T-helper 1 cell treated with Interleukin-12 subunit alpha and Interleukin-12 subunit beta and Interleukin-4 antibody, amounts not matched to agents 30 ng/mL and 1 ng/mL, for 36 hours (primary cell): ENCODE measurements around the gene SLAMF6. TPM values are rescaled to one million over a fixed set of nuclear protein-coding genes. Genes with fewer than 3 reads are reported as not detected.
"Not testable (repeated sequence)": the region's sequence is repeated elsewhere in the genome, so short reads cannot be mapped to it uniquely, and the experiment has no call there.

Experiments
- intact Hi-C: fragments of 100-400 bp; cut with micrococcal nuclease; formaldehyde crosslinking; loops from one replicate; pipeline ENCODE4 v1.15.1; 2024
- total RNA-seq: library from RNA; stranded (reverse); gene quantifications from 2 replicates; pipeline ENCODE4 v1.2.3, GENCODE V29; 2022

SLAMF6 gene
- total RNA-seq, 1 donor from 2014 or later, result 35.2 TPM

DNA sequence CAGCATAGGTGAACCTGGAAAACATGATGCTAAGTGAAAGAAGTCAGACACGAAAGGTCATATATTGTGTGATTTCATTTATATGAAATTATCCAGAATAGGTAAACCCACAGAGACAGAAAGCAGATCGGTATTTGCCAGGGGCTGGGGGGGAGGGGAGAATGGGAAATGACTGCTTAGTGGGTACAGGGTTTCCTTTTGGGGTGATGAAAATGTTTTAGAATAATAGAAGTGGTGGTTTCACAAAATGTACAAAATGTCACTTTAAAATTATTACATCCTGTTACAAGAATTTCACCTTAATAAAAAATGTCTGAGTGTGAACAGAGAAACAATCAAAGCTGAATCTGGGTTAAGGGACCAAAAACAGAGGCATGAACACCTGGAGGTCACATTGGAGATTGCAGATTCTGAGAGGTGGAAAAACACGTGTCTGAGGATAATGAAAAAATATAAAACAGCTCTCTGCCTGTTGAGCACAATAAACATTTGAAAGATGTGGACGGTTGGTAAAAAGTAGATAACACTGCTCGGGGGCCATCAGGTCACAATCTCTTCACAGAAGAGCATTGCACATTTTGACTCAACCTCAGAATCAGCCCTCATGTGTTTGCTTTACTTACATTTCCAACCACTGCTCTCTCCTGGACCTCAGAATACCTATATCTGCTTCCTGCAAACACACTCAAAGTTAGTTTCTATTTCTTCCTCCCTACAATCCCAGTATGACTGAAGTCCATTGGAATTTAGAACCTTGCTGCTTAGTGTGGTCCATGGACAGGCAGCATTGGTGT is 3.2 kb downstream of the SLAMF6 start:
- intact Hi-C loops, result loop anchor here (1.0 to 5.0 kb wide), 6 partner anchors 33 to 258 kb away; partner anchors contain the start of genes COPA, DCAF8 and NCSTN

DNA sequence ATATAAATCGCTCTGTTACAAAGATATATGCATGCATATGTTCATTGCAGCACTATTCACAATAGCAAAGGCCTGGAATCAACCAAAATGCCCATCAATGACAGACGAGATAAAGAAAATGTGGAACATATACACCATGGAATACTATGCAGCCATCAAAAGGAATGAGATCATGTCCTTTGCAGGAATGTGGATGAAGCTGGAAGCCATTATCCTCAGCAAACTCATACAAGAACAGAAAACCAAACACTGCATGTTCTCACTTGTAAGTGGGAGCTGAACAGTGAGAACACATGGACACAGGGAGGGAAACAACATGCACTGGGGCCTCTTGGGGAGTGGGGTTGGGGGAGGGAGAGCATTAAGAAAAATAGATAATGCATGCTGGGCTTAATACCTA is 5.5 kb downstream of the SLAMF6 start:
- intact Hi-C loops, result not testable (repeated sequence)

DNA sequence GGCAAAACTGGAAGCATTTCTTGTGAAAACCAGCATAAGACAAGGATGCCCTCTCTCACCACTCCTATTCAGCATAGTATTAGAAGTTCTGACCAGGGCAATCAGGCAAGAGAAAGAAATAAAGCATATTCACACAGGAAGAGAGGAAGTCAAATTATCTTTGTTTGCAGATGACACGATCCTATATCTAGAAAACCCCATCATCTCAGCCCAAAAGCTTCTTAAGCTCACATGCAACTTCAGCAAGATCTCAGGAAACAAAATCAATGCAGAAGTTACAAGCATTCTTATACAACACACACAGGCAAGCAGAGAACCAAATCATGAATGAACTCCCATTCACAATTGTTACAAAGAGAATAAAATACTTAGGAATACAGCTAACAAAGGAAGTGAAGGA is 7.1 kb downstream of the SLAMF6 start:
- intact Hi-C loops, result not testable (repeated sequence)

DNA sequence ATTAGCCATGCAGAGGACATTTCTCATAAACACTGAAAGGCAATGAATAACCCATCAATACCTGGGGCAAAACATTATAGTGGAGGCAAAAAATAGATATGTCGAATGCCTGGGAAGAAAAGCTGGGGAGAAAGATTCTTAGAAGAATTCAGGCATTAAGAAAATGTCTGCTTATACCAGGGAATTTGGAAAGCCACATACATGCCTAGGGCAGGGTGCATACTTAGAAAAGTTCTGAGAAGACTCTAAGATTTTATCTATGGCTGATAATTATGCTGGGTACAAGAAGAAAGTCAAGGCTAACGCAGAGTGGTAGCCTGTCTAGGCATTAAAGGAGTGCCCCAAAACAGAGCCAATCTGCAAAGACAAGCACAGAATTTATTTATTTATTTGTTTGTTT is 18.4 kb downstream of the SLAMF6 start:
- intact Hi-C loops, result no loop called here

DNA sequence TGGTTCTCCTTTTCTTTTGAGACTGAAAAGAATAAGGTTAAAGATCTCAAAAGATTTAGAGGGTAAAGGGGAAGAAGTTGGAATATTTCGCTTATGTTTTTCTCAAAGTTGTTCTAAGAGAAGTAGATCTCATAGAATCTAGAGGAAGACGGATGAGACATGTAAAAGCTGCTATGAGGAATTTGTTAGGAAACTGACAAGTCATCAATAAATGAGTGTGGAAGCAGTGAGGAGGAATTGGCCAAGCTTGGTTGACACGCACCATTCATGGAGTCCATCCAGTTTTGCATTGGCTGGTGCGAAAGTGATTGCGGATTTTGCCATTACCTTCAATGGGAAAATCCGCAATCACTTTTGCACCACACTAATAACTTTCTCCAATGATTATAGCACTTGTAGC is 20.0 kb downstream of the SLAMF6 start:
- intact Hi-C loops, result no loop called here

DNA sequence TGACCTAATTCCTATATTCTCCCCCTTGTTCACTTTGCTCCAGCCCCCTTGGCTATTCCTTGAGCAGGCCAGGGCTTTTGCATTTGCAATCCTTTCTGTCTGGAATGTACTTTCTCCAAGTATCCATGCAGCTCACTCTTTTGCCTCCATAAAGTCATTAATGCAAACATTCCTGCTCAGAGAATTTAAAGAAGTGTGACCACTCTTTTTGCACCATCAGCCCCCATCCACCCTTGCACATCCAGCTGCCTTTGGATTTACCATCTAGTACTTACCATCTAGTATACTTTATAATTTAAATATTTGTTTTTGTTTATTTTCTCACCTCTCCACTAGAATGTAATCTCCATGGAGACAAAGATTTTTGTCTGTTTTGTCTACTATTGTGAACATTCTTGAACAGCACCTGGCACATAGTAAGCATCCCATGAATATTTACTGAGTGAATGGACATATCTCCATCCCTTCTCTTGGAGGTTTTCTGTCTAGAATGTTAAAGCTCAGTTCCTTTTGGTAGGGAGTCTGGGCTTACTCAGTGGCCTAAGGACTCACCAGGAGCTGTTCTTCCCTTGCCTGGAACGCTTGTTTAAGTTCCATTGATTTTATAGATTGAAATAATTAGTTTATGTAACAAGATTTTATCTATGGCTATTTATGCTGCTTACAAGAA is 22.6 kb downstream of the SLAMF6 start:
- intact Hi-C loops, result no loop called here

DNA sequence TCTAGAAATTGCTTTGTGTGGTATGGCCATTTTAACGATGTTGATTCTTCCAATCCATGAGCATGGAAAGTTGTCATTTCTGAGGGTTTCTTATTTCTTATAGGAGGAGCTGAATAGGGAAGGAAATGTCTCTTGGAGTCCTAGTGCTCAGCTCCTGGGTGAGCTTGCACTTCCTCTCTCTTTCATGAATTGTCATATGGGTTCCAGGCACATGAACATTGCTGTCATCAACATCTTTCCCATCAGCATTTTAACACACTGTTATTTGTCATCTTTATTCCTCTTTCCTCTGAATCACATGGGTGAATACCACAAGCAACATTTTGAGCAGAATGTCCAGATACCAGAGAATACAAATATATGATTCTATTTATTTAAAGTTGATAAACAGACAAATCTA is 23.4 kb downstream of the SLAMF6 start:
- intact Hi-C loops, result no loop called here

DNA sequence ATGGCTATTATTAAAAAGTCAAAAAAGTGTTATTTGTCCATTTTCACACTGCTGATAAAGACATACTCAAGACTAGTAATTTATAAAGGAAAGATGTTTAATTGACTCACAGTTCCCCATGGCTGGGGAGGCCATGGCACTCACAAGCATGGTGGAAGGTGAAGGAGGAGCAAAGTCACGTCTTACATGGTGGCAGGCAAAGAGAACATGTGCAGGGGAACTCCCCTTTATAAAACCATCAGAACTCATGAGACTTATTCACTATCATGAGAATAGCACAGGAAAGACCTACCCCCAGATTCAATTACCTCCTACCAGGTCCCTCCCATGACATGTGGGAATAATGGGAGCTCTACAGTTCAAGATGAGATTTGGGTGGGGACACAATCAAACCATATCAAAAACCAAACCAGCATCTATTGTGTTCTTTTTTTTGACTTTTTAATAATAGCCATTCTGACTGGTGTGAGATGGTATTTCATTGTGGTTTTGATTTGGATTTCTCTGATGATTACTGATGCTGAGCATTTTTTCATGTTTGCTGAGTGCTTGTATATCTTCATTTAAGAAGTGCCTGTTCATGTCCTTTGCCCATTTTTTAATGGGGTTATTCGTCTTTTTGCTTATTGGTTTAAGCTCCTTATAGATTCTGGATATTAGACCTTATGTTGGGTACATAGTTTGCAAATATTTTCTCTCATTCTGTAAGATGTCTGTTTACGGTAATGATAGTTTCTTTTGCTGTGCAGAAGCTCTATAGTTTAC is 24.6 kb downstream of the SLAMF6 start:
- intact Hi-C loops, result not testable (repeated sequence)

DNA sequence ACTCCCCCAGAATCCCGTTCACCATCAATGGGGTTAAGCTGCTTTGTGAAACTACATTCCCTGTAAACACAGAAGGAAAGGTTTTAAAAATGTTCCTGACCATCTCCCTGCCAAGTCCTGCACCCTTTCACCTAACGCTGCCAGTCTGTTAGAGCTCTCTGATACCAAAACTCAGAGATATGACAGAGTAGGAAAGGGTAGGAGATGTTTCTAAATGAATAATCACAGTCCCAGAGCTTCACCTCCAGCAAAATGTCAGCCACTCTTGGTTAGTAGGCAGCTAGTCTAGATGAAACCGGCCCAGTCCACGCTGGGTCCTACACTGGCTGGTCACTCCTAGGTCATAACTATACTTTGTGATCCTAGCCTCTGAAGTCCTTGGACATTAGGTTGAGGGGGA is 26.7 kb downstream of the SLAMF6 start:
- intact Hi-C loops, result no loop called here

DNA sequence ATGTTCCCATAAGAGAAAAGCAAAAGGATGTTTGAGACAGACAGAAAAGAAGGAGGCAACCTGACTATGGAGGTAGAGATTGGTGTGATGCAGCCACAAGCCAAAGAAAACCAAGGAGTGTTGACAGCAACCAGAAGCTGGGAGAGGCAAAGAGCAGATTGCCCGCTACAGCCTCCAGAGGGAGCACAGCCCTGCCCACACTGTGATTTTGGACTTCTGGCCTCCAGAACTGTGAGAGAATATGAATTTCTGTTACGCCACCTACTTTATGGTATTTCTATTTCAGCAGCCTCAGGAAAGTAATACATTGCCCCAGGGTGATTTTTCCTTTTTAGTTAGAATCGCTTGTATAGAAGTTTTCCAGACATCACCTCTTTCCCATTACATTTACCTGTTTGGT is 28.4 kb downstream of the SLAMF6 start:
- intact Hi-C loops, result no loop called here

DNA sequence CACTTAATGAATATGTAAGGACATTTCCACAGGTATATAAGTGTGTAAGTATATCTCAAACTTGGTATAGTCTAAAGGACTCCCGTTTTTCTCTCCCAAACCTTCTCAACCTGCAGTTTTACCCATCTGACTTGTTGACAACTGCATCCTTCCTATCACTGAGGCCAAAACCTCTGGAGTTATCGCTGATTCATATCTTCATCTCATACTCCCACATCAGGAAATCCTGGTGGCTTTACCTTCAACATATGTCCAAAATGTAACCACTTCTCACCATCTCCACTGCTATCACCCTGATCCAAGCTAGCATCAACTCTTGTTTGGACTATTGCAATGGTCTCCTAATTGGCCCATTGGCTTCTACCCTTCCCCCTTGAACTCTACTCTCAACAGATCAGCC is 30.4 kb downstream of the SLAMF6 start:
- intact Hi-C loops, result no loop called here

DNA sequence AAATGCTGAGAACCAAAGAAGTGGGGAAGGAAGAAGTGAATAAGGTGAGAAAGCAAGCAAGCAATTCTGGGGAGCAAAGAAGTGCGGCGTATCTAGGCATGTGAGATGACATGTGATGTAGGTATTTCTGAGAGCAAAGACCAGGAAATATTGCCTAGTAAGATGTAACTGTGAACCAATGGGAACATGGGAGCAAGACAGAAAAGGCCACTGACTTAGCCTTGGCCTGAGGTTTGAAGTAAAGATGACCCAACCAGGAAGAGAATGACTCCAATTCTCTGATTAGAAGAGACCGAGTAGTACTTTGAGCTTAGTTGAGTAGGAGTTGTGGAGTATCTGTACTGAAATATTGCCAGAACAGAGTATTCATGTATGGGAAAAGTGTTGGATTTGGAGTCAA is 31.1 kb downstream of the SLAMF6 start:
- intact Hi-C loops, result no loop called here

DNA sequence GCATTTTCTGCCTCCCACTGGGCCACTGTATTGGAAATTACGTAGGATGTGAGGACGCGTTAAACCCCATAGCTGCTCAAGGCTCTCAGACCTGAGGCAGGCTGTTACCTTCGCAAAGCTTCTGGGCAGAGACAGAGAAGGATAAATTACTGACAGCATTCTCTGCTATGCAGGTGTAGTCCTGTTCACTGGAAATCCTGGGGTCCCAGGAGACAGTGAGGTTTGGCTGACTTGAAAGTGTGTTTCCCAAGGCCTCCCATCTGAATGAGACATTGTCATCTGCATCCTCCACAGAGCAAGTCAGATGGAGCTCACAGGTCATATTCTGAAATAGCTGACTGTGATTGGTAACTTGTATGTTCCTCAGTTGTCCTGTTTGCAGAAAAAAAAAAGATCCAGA is 32.0 kb downstream of the SLAMF6 start:
- intact Hi-C loops, result no loop called here

DNA sequence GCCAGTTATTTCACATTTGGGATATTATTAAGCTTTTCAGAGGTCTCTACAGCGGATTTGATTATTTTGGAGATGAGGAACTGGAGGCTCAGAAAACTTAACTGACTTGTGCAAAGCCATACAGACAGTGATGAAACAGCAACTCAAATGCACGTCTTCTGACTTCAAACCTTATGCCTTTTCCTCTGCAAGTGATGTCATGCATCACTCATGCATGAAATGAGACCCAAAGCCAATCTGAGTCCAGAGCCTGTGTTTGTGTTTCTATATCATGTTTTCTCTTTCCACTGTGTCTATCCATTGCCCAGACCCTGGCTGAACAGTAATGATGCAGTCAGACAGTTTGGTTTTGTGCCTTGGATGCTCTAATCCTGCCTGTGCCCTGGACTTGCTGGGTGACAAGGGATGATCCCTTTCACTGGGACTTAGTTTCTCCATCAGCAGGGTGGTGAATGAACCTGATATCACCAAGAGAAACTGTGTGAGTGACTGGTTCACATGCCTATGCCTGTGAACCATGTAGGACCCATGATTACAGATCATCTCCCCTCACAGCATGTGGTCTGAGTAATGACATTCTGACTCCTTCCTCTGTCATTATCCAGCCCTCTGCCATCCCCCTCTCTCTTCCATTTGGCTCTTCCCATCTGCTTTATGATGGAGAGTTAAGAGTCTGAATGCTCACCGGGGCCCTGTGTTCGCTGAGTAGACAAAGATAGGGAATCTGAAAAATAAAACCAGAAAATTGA is 33.4 kb downstream of the SLAMF6 start:
- intact Hi-C loops, result loop anchor here (5.0 kb wide), 1 partner anchor 33 kb away; the partner anchor contains the start of gene SLAMF6

DNA sequence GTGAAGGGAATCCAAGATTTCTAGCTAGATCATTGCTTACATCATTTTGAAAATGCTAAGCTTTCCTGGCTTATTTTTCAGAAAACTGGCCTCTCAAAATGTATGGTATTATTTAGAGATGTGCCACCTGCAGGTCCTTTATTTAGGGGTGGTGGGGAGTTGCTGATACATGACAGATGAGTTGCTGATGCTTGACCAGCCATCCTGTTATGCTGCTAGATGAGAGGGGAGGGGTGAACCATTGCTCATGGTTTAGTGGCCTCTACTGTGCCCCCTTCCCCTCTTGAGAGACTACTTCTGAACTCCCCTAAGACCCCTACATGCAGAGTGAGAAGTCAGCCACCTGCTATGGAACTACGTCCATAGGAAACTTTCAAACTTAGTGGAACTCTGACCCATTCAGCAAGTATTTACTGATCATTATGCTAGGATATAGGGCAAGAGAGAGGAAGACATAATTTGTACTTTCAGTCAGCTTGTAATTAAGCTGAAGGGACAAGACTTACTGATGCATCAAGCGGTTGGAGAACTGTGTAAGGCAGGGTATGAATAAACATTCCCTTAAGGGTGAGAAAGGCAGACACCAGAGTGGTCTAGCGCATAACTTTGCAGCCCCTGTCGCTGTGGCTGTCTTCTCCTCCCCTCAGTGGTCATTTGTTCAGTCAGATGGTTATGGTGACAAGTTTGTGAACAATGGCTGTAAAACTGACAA is 34.6 kb downstream of the SLAMF6 start:
- intact Hi-C loops, result loop anchor here (5.0 kb wide), 1 partner anchor 34 kb away; the partner anchor contains the start of gene SLAMF6

DNA sequence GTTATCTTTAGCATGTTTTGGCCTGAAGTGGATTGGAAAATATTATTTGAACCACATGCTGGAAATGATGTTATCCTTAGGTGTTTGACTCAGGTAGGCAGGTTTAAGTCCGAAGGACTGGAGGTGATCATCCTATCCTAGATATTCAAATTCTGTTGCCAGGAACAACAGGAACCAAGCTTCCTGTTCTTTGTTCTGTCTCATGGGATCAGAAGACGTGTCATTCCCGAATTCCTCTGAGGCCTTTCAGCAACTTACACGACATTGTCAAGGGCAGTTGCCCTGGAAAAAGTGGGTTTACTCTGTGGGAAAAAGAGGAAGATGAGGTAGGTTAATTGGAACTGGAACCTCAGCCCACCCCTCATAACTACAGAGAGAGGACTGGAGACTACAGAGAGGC is 36.6 kb downstream of the SLAMF6 start:
- intact Hi-C loops, result loop anchor here (5.0 kb wide), 1 partner anchor 36 kb away; the partner anchor contains the start of gene SLAMF6

DNA sequence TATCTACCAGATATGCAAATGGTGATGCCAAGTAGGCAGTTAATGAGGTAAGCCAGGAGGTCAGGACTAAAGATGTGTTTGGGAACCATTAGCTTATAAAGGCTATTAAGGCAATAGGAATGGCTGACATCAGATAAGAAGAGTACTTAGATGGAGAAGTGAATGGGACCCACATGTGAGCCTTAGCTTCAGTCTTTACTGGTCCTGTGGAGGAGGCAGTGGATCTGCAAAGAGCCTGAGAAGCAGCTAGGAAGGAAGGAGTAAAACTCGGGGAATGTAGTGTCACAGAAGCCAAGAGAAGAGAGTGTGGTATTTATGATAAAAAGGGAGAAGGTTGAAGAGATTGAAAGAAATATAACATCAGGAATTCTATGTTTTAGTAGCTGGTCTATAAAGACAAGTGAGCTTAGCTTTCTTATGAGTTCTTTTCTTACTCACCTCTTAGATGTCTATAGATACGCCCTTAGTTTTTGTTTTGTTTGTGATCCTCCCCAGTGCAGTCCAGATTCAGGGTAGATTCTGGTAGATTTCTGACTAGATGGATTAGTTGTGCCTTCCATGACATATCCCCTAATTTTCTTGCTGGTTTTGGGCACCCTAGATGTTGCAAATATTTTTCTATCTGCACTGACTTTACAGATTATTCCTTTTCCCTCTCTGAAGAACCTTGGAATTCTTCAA is 39.4 kb downstream of the SLAMF6 start:
- intact Hi-C loops, result no loop called here

DNA sequence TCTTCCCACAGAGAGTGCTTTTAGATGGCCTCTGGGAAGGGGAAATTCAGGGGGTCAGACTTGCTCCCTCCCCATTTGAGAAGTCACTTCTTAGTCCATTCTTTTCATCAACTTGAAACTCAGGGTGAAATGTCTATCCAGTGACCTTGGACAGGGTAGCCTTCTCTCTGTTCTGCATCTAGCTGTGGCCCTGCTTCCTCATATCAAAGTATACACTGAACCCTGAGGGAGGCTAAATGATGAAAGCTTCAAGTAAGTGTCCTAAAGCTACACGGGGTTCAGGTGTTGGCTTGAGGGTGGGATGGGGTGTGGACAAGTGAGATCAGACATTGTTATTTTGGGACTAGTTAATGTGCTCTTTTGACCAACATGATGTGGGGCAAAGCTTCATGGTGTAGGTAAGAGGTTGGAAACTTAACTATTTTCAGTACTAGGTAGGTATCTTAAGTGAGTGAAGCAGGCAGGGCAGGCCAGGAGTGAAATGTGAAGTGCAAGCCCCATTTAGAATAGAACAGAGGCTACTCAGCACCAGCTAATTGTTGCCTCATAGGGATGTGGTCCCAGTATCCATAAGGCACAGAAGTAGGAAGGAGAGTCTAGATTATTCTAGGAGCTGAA is 41.0 kb downstream of the SLAMF6 start:
- intact Hi-C loops, result no loop called here

DNA sequence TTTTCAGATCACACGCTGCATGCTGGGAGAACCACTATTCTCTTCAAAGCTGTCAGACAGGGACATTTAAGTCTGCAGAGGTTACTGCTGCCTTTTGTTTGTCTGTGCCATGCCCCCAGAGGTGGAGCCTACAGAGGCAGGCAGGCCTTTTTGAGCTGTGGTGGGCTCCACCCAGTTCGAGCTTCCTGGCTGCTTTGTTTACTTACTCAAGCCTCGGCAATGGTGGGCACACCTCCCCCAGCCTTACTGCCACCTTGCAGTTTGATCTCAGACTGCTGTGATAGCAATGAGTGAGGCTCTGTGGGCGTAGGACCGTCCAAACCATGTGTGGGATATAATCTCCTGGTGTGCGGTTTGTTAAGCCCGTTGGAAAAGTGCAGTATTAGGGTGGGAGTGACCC is 42.3 kb downstream of the SLAMF6 start:
- intact Hi-C loops, result not testable (repeated sequence)

DNA sequence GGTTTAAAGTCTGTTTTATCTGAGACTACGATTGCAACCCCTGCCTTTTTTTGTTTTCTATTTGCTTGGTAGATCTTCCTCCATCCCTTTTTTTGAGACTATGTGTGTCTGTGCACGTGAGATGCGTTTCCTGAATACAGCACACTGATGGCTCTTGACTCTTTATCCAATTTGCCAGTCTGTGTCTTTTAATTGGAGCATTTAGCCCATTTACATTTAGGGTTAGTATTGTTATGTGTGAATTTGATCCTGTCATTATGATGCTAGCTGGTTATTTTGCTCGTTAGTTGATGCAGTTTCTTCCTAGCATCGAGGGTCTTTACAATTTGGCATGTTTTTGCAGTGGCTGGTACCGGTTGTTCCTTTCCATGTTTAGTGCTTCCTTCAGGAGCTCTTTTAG is 44.0 kb downstream of the SLAMF6 start:
- intact Hi-C loops, result not testable (repeated sequence)
